Stimulated activated CD8-positive, alpha-beta memory T cell treated with anti-CD3 and anti-CD28 coated beads, Interleukin-7, amount 100 ng/mL, for 4 hours (primary cell): ENCODE measurements around the gene IFT74.
A peak's percentile ranks its signal among the peaks of the same experiment; 100 is the strongest.

Source experiments
- DNase-seq, 2 donors: peaks; one replicate each; pipeline ENCODE4 v3.0.0-alpha.2; 2020; ENCODE audit warnings: low read depth in 2 of 2

Gene IFT74

GRCh38 chr9:26955921-26956859 is at the start of gene IFT74:
Gene IFT74 (plus strand): TSS chr9:26956412. CDS start chr9:26961968, 5,556 bp downstream.
- DNase-seq = peak; percentile 88 to 91

GRCh38 chr9:26913138-26913668 is 43.0 kb upstream of the IFT74 start:
- no peak for DNase-seq

- DNase-seq = no peak
Observed at GRCh38 chr9:26919698-26920097, 36.5 kb upstream of the IFT74 start.

GRCh38 chr9:26925609-26926008 is 30.6 kb upstream of the IFT74 start:
- no peak for DNase-seq

GRCh38 chr9:26928902-26929495 is 27.2 kb upstream of the IFT74 start:
- no peak for DNase-seq

GRCh38 chr9:26935847-26936246 is 20.4 kb upstream of the IFT74 start:
- no peak for DNase-seq

- no peak for DNase-seq
Observed at GRCh38 chr9:26937816-26938371, 18.3 kb upstream of the IFT74 start.

- no peak for DNase-seq
Observed at GRCh38 chr9:26939955-26940711, 16.1 kb upstream of the IFT74 start.

- no peak for DNase-seq
Observed at GRCh38 chr9:26940779-26941178, 15.4 kb upstream of the IFT74 start.

GRCh38 chr9:26945591-26945990 is 10.6 kb upstream of the IFT74 start:
- DNase-seq = no peak

- DNase-seq = peak; percentile 68 to 80
Observed at GRCh38 chr9:26946753-26947727, 9.2 kb upstream of the IFT74 start, which contains the start of gene PLAA. Gene PLAA (minus strand): TSS chr9:26947242. CDS start chr9:26947045, 197 bp downstream.

- no peak for DNase-seq
Observed at GRCh38 chr9:26947736-26948135, 8.5 kb upstream of the IFT74 start.

- DNase-seq = no peak
Observed at GRCh38 chr9:26949637-26950069, 6.6 kb upstream of the IFT74 start.

GRCh38 chr9:26950521-26950920 is 5.7 kb upstream of the IFT74 start:
- no peak for DNase-seq

- no peak for DNase-seq
Observed at GRCh38 chr9:26951794-26952193, 4.4 kb upstream of the IFT74 start.

GRCh38 chr9:26954050-26954508 is 2.1 kb upstream of the IFT74 start:
- DNase-seq = no peak

- DNase-seq = no peak
Observed at GRCh38 chr9:26955222-26955903, 849 bp upstream of the IFT74 start.

- no peak for DNase-seq
Observed at GRCh38 chr9:26956860-26957233, 635 bp downstream of the IFT74 start.

- DNase-seq = no peak
Observed at GRCh38 chr9:26971721-26972120, 15.5 kb downstream of the IFT74 start.

- DNase-seq = no peak
Observed at GRCh38 chr9:26973989-26974388, 17.8 kb downstream of the IFT74 start.
